NCI-H82 treated with DMSO at 0.1 percent for 48 hours (cell line): ENCODE data around the gene PRUNE2.

ENCODE experiments used
- DNase-seq: peaks from one replicate; lab custom pipeline; 2025; ENCODE audit not compliant: unreplicated experiment; lab: John Stamatoyannopoulos, UW

The PRUNE2 gene

DNA sequence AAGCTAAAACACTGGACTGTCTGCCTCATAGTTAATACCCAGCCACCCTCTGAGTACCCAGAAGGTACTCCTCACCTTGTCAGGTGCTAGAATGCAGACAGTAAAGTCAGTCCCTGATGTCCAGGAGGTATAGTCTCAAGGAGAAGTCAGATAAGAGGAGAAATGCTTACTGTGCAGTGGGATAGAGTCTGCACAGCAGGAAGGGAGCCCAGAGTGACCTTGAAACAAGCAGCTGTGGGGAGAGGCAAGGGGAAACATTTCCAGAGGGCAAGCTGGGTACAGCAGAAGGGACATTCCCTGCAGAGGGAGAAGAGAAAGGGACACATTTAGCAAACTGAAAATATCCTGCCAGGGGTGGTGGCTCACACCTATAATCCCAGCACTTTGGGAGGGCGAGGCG is 324.2 kb downstream of the PRUNE2 start:
- DNase-seq = no peak

DNA sequence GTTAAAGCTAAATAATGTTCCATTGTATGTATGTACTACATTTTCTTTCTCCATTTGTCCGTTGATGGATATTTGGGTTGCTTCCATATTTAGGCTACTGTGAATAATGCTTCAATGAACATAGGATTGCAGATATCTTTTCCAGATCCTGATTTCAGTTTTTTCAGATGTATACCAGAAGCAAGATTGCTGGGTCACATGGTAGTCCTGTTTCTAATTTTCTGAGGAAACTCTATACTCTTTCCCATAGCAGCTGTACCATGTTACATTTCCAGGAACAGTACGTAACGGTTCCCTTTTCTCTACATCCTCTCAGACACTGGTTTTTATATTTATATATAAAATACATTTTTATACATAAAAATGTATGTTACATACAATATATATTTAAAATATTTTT is 325.1 kb downstream of the PRUNE2 start:
- no peak for DNase-seq

DNA sequence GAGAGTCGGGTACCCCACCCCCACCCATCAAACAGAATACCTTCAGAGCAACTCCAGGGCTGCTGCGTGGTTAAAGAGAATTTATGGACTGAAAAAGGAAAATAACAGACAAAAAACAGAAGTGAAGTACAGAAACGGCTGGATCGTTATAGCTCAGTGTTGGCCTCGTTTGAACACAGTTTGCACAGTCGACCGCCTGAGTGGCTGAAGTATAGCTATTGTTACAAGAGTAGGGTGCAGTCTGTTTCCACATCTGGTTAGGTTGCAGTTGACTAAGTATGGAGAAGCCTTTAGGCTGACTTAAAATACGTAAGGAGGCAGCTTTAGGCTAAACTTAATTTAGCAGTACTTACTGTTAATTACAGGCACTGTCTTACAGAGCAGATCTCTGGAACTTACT is 325.7 kb downstream of the PRUNE2 start:
- no peak for DNase-seq

DNA sequence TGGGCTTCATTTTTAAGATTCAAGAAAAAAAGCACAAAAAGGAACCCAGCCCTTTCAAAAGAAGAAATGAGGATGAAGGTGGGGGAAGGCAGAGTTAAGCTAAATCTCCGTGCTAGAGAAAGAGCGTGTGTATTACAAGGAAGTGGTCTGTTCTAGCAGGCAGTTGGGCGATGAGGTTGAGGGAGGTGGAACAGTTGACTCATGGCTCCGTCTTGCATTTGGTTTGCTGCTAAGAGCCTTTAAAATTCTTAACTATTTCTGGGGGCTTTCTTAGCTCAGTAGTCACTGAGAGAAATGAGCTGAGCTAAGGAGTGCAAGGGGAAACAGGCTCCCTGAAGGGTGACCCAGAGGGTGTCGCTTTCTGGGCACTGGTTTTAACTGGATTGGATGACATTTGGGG is 329.6 kb downstream of the PRUNE2 start:
- no peak for DNase-seq

DNA sequence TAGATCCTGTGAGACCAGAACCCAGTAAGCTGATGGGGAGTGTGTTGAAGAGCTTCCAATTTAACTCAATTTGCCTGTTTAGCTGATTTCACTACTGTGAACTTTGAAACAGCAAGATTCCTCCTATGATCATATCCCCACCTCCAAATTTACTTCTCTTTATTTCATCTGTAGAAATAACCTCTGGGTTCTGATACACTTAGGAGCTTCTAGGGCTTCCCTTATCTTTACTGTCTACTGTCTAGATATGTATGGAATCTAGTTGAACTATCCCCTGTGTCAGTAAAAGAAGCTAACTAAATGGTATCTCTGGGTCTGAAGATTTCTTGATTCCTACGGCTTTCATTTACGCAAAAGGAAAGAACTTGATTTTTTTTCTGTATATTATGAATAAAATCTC is 330.2 kb downstream of the PRUNE2 start:
- no peak for DNase-seq

DNA sequence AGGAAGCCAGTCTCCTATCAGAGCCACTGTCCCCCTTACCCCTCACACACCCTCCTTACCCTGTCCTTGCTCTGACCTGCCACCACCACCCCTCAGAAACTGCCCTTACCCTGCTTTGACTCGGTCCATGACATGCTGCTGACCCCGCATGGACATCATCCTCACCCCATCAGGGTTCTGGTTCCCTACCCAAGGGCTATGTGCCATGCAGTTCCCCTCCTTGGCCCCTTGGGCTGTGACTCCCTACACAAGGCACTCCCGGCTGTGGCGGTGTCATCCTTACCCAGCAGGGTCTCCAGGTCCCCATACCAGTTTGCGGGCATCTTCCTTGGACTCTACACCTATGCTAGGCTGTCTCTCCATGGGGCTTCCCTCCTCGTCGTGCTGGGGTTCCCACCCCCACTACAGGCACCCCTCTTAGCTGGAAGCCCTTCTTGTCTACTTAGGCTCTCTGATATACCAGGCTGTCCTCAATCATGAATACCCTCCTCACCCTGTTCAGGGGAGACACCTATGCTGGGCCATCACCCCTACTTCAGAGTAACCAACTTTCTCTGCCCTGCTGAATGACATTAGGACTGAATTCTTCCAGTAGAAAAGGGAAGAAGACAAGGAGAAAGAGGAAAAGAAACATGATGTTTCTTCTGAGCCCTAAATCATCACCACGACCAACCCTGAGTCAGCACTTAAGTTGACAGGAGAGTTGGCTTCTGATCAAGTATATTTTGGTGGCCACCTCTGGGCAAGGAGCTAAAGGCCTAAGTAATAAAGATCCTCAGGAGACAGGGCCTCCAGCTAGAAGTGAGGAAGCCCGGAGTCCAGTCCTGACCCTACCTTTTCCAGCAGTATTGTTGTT is 331.8 kb downstream of the PRUNE2 start:
- DNase-seq = no peak

DNA sequence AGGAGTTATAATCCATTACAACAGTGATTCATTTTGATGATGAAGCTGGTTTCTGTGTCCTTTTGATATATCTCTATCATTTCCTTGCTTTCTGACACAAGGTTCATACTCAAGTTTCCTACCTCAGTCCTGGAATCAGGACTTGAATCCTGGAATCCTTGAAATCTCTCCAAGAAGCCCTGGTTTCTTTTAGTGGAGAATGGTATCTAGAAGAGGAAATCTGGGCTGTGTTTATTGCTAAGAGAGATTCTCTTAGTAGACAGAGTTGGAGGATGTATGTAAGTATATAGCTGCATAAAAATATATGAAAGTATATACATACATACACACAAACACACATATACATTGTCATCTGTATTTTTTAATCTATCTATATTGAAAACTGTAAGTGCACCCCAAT is 332.5 kb downstream of the PRUNE2 start:
- no peak for DNase-seq

DNA sequence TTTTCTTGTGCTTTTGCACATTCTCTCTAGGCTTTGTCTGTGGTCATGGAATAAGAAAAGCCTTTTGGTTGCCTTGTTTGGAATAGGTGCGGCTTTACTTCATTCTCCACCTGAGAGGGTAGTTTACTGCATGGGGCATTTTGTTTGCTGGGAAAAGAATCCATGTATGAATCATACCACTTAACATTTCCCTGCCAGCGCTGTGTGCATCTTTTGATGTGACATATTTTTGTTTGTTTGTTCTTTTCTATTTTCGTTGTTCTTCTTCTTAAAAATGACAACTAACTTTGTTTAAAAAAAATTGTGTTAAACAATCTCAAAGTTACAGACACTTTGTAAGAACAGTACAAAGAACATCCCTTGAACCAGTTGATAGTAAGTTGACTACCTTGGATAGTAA is 333.8 kb downstream of the PRUNE2 start:
- no peak for DNase-seq

DNA sequence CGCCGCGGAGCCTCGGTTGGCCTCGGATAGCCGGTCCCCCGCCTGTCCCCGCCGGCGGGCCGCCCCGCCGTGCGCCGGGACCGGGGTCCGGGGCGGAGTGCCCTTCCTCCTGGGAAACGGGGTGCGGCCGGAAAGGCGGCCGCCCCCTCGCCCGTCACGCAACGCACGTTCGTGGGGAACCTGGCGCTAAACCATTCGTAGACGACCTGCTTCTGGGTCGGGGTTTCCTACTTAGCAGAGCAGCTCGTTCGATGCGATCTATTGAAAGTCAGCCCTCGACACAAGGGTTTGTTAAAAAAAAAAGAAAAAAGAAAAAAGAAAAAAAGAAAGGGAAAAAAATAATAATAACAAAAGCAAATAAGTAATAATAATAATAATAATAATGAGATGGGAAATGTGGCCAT is 334.2 kb downstream of the PRUNE2 start:
- DNase-seq = no peak

DNA sequence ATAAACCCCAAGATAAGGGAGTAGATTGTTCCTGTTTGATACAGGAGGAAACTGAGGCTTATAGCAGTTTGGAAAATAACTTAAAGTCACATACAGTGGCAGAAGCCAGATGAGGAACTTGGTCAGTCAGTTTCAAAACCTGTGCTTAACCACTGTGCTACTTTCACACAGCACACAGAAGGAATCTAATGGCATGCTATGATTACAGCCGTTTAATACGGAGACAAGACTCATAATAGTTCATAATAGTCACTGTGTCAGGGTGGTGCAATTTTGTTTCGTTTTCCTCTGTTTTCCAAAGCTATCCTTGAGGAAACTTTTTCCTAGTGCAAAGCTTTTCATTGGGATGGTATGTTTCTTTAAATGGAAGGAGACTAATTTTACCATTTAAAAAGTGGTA is 334.6 kb downstream of the PRUNE2 start:
- DNase-seq = no peak

DNA sequence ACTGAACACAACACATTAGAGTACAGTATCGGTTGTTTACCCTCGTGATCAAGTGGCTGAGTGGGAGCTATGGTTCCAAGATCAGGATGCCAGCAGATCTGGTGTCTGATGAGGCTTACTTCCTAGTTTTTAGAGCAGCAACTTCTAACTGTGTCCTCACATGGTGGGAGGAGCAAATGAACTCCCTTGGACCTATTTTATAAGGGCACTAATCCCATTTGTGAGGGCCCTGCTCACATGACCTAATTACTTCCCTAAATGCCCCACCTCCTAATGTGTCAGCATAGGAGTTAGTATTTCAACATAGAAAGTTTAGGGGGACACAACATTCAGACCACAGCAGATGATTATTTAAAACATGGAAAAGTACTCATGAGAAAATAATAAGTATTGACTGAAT is 335.1 kb downstream of the PRUNE2 start:
- DNase-seq = no peak

DNA sequence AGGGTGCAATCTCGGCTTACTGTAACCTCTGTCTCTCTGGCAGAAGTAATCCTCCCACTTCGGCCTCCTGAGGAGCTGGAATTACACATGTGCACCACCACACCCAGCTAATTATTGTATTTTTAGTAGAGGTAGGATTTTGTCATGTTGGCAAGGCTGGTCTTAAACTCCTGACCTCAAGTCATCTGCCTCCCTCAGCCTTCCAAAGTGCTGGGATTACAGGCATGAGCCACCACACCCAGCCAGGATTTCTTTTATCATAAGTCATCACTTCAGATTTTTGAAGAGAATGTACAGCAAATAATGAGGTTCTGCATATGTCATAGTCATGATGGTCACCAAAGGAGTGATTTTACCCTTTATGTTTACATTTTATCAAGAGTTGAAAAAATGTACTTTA is 338.8 kb downstream of the PRUNE2 start:
- no peak for DNase-seq

DNA sequence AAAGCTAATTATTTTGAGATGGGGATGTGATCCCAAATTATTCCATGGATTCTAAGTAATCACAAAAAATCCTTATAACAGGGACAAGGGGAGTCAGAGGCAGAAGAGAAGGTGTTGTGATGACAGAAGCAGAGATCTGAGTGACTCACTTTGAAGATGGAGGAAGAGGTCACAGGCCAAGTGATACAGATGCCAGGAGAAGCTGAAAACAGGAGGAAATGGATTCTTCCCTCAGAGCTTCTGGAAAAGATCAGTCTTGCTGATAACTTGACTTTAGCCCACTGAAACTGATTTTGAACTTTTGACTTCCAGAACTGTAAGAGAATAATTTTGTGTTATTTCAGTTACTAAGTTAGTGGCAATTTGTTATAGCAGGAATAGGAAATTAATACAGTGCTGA is 341.6 kb downstream of the PRUNE2 start:
- DNase-seq = no peak

DNA sequence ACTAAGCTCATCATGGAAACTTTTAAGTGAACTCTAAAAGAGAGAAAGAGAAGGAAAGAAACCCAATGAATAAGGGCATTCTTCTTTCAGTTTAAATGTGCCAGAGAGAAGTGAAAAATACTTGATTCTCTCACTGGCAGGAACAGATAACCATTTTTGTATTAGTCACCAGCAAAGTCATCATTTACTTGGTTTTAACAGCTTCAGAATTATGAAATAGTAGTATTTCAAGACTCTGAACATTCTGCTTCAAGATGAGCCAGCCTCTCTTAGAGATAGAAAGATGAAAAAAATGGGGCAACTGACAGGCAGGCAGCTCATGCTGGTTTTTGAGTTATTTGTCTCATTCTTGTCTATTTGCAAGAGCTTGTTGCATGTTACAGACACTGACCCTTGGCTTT is 343.4 kb downstream of the PRUNE2 start:
- no peak for DNase-seq

DNA sequence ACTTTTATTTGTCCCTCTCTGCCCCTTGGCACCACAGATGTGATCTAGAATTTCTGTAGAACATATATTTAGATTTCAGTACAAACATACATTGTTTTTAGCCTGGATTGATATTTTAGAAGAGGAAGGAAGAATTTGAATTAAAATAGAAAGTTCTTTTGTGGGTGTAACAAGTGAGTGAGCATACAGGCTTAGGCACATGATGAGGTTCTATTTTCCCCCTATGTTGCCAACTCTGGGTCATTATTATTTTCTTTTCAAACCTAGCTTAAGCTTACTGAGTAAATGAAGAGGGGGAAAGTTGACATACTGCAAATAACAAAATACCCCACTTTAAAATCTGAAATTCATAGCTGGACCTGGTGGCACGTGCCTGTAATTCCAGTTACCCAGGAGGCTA is 344.0 kb downstream of the PRUNE2 start:
- DNase-seq = no peak
